IPS-18c (cell line): ENCODE measurements around the gene NRP1.
"Not testable (repeated sequence)": the region's sequence is repeated elsewhere in the genome, so short reads cannot be mapped to it uniquely, and the experiment has no call there.

ENCODE experiments used
- H3K4me3 ChIP-seq: 2 replicates; pipeline ENCODE4 v1.7.0; 2013; ENCODE audit warnings: low read depth, mild to moderate bottlenecking, low read length, moderate library complexity; ENCODE audit not compliant: insufficient read depth
- H3K9me3 ChIP-seq: one replicate; pipeline ENCODE4 v1.6.1; 2013; ENCODE audit warnings: mild to moderate bottlenecking, low read length, moderate library complexity; ENCODE audit not compliant: control insufficient read depth, insufficient read depth

The NRP1 gene

DNA sequence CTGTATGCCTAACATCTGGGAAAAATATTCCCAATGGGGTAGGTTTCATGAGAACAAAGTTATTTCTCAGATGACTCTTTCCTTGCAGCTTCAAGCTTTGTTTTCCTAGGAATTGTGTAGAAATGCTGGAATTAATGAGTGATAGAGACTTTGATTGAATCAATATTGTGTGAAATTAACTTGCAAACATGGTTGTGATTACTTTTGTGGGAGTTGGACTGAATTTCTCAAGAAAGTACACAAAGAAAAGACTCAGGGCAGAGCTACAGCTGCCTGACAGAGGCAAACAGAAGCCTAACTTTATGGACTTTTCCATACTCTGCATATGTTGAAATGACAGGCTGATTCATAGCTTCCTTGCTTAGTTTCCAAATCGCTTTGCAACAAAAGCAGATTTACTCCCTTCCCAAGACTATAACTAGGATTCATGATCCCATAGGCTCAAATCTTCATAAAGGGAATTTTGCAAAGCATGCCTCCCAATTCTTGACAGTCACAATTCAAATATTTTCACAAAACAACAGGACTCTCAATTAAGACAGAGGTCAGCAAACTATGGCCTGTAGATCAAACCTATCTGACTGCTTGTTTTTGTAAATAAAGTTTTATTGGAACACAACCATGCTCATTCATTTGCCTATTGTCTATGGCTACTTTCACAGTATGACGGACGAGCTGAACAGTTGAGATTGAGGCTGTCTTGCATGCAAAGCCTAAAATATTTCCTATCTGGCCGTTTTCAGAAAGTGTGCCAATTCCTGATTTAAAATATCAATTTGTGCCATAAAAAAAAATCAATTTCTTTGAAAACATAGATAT lies 27.6 kb downstream of the NRP1 start:
- Histone ChIP-seq H3K9me3 (no peaks in the 10 kb centered on the region), H3K4me3 (no peak overlapping the region)

DNA sequence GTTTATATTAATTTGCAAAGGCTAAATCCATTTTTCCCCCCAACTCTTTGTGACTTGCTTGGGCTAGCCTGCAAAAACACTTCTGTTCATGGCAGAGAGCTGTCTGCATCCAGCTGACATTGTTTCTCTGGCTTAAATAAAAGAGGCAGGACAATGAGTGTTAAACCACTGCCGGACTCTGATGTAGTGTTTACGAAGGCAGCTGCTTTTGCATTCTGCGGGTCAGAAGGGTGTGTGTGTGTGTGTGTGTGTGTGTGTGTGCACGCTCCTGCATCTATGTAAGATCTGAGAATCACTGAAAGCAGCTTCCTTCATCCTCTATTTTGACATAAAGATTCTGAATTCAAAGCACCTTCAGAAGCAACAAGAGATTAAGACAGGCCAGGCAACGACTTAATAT lies 28.3 kb downstream of the NRP1 start:
- Histone ChIP-seq H3K9me3 (no peaks in the 10 kb centered on the region), H3K4me3 (no peak overlapping the region)

DNA sequence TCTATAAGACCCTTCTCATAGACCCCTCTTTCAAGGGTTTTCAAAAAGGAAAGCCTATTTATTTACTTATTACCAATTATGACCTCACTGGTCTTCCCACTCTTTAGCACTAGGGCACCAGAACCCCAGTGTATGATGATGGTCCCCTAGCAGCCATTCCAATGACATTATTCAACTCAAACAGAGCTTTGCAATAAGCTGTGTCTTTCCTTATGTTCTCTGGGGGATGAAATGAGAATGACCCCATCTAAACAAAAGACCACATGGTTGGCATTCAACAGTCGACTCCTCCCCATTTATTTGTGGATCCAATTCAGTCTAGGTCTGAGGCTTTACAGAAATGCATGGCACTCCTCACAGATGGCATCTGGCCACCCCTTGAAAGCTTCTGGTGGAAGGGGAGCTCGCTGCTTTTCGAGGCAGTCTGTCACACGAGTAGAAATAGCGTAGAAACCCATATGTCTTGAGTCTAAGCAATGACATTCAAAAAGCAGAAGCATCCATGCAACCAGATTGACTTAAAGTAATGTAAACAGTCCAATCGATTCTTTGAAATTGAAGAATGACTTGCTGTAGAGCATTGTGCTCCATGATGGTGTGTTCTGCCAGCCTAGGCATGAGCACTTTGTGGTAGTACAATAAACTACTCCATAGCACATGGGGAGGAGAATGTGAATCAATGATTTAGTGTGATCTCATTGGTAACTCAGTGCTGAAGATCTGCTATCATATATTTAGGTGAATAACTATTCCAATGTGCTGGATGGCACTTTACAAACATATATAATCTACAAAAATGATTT lies 29.8 kb downstream of the NRP1 start:
- no peak overlapping the region for H3K4me3 ChIP-seq
- H3K9me3 ChIP-seq = no peaks in the 10 kb centered on the region

DNA sequence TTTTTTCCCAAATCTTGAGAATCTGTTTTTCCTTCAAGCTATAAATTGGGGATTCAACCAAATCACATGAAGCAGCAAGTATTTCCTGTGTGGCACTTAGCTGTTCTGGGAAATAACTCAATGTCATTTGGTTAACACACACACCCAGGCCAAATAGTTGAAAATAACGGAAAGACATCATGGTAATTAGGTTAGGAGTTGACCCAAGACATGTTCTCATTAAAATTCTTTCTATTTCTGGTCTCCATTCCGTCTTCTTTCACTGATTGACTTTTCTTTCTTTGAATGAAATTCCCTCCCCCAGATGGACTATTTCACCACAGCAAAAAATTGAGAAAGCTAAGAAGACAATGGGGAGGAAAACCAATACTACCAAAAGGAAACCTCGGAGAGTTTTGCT lies 30.5 kb downstream of the NRP1 start:
- no peak overlapping the region for H3K4me3 ChIP-seq

DNA sequence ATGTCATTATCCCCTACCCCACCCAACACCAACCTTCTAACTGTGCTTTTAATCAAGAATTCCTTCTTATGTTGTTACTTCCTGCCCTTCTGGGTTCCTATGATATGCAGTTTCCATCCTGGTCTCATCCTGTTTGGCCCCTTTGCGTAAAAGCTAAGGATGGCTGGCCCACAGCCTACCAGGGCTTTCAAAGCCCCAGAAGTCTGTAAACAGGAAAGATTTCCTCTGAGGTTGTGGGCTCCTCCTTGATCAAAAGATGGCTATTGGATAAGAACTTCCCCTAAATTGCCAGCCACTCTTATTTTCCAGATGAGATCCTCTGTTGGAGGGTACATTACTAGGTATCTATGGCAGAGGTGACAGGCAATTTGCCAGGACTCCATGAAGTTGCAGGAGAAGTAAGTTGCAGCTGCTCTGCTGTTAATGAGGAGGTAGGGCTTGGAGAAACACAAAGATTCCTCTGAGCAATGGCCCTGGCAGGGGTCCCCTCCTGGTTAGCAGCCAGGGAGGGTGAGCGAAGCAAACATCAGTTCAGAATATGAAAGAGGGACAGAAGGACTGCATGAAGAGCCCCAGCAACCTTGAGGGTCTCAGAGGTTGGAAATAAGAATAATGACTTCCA lies 32.1 kb downstream of the NRP1 start:
- no peak overlapping the region for H3K4me3 ChIP-seq
- no peaks in the 10 kb centered on the region for H3K9me3 ChIP-seq

More for the DNA sequence above, 30.5 kb downstream of the NRP1 start:
- H3K9me3 ChIP-seq = no peaks in the 10 kb centered on the region

DNA sequence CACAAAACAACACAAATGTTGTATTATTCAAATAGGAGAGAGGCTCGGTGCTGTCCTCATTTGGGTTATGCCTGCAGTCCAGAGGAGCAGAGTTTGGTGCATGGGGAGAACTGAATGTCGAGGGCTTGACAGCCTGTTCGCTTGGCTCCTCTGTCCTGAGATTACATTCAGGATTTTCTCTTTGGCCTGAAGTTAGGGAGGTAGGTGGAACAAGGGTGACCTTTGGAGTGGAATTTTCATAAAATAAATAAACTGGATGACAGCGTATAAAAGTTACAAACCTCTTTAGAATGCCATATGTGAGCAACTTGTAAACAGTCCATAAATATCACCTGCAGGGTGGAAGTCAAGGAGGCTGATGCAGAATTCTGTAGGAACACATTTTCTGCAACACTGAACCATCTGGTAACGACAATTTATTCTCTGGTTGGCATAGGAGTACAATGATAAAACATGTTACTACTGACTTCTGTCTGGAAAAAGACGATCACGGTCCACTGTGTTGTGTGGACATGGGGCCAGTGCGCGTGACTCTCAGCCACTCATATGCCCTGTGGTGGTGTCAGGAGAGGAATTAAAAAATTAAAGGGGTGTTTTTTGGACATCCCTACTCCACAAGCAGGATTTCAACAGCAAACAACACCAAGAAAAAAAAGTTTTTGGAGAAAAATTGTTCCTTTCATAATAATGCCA lies 33.2 kb downstream of the NRP1 start:
- Histone ChIP-seq H3K4me3 (no peak overlapping the region), H3K9me3 (no peaks in the 10 kb centered on the region)

DNA sequence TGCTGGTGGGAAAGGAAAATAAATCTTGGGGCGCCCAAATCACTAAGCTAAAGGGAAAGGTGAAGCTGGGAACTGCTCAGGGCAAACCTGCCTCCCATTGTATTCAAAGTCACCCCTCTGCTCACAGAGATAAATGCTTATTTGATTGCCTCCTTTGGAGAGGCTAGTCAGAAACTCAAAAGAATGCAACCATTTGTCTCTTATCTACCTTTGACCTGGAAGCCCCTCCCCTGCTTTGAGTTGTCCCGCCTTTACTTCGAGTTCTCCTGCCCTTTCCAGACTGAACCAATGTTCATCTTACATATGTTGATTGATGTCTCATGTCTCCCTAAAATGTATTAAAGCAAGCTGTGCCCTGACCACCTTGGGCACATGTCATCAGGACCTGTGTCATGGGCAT lies 33.9 kb downstream of the NRP1 start:
- H3K9me3 ChIP-seq, H3K4me3 ChIP-seq: not testable (repeated sequence)

DNA sequence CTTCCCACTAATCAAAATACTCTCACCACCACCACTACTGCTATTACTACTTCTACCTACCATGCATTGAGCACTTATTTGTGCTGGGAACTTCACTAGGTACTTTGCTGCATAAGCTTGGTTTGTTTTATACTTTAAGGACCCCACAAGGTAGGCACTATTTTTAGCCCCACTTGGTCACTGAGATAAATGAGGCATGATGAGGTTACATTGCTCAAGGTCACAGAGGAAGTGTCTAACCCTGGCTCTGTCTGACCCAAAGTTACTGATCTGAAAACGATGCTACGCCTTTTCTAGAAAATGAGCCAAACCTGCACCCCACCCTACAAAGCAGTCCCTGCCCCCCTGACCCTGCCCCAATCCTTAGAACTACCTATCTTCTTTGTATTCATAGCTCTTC lies 35.6 kb downstream of the NRP1 start:
- Histone ChIP-seq H3K4me3 (no peak overlapping the region), H3K9me3 (no peaks in the 10 kb centered on the region)

DNA sequence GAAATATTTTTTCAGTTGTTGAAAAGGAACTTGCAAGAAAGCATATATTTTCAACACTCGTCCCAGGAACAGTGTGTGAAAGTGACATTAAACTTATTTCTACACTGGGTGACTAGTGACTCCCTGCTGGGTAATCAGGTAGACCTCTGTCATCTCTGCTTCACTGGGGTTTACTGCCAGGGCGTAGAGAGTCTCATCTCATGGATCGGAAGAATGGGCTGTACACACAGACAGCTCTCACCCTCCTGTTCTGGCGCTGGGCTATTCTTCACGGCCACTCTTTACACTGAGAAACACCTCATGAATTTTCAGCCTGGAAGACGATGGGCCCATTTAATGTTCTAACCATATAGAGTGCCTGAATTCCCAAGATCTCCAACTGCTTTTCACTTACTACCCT lies 36.4 kb downstream of the NRP1 start:
- H3K4me3 ChIP-seq = no peak overlapping the region

DNA sequence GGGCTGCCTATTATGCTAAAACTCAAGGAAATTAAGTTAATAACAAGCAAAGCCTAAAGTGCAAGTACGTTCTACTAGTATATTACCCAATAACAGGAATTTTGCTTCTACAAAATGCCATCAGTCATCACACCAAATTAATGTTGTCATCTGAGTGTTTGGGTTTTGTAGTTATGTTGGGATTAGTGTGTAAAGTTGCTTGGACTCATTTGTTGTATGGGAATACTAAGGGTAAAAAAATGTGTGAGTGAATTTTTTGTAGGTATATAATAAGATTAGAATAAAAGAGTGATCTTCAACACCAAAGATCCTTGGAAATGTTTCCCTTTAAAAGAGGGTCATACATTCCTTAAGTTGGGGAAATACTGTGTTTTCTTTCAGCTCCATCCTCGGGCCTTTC lies 38.6 kb downstream of the NRP1 start:
- Histone ChIP-seq H3K4me3 (no peak overlapping the region), H3K9me3 (no peaks in the 10 kb centered on the region)

More for the DNA sequence above, 36.4 kb downstream of the NRP1 start:
- H3K9me3 ChIP-seq = no peaks in the 10 kb centered on the region

DNA sequence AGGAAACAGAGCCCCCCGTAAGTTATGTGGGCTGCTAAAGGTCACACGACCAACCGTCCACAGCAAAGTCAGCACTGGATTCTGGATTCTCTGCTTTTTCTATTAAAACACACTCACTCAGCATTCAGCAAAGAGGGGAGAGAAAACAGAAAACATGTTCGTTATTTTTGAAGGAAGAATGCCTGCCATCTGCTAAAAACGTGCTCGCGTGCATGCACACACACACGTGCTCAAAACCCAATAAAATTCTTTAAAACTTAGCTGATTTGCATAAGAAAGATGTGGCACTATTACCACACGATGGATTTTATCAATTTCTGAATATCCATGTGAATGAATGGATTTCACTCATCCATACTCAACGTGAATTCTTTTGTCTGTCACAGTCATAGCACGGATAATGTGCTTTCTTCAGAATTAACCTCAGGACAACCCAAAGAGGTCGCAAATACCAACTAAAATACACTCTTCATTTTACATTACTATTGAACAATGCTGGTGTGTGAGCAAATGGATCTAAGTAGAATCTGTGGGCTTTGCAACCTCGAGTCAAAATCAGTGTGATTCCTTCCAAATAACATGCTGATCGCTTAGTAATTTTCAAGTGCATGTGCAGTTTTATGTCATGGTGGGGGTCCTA lies 40.8 kb downstream of the NRP1 start:
- no peaks in the 10 kb centered on the region for H3K9me3 ChIP-seq
- no peak overlapping the region for H3K4me3 ChIP-seq

DNA sequence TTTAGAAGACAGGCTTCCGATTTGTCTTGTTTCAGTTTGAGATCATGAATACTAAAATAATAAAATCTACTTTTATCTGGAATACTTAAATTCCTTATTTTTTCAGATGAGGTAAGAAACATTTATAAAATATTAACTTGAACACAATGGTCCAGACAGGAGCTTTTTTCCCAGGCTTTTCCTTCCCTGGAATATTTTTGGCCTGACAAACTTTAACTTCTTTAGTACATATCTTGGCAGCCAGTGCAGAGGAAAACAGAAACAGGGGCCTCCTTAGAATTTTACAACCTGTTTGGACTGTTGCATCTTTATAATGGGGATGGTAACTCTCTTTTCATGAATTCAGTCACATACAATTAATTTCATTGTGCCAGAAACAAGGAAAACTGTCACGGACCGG lies 41.4 kb downstream of the NRP1 start:
- no peak overlapping the region for H3K4me3 ChIP-seq

DNA sequence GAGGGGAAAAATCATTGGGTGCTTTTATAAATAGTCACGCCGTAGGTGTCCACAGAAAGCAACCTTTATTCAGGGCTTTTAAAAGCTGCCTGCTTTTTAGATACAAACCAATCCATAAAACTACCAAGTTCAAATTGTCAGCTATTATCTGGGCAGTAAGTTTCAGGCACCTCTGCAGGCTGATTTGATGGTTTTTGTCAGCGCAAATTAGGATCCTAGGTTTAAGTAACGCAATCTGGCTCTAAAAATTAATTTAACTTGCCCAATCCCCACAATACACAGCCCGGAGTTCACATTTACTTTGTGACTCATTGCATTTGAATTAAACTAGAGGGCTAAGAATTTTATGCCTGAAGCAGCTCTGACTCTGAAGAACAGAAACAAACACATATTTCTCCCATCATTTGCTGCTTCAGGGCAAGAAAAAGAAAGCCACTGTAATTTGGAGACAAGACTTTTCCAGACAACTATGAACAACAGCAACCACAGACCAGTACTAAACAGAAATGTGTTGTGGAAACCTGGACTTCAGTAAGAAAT lies 43.3 kb downstream of the NRP1 start:
- H3K4me3 ChIP-seq = no peak overlapping the region

More for the DNA sequence above, 41.4 kb downstream of the NRP1 start:
- no peaks in the 10 kb centered on the region for H3K9me3 ChIP-seq

DNA sequence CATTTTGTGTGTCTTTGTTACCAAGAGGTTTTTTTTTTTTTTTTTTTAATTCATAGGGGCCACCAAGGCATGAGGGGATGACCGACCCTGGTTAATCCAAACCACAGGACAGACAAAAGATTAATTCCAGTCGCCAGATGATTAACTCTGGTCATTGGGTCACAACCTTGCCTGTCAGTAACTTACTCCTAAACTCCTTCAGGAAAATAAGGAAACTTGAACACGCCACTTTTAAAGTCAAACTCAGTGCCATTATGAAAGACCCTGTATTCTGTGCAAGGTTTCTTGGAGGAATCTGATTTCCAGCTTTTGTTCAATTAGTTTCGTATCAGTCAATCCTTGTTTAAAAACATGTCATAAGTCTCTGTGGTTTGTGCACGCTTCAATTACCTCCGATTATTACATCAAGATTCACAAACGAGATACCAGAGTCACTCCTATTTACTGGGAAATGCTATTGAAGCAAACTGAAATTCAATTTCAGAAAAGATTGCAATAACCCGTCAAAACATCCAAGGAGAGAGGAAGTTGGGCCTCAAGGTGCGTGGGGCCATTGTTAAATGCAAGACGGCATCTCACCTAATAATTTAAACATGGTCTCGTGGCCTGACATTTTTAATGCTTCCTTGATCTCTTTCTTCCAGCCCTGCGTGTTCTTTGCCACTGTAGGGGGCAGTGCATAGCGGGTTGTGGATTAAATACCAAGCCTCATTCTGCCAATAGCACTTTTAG lies 44.0 kb downstream of the NRP1 start:
- Histone ChIP-seq H3K9me3 (no peaks in the 10 kb centered on the region), H3K4me3 (no peak overlapping the region)

More for the DNA sequence above, 43.3 kb downstream of the NRP1 start:
- H3K9me3 ChIP-seq = no peaks in the 10 kb centered on the region

DNA sequence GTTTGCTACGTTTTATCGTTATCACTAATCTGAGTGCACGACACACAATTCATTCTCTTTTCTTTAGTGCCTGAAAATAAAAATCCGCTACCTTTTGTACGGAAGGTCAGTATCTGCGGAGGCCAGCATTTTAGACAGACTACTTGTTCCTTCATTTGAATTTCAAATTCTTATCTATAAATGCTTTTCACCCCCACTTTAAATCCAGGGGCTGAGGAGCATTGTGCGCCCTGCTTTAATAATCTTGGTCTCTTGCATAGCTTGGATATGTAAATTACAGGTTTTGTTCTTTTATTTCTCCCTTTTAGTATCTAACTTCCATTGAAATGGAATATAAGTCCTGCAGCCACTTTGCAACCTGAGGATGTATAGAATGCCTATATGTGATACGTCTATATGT lies 44.7 kb downstream of the NRP1 start:
- H3K4me3 ChIP-seq = no peak overlapping the region
- no peaks in the 10 kb centered on the region for H3K9me3 ChIP-seq

DNA sequence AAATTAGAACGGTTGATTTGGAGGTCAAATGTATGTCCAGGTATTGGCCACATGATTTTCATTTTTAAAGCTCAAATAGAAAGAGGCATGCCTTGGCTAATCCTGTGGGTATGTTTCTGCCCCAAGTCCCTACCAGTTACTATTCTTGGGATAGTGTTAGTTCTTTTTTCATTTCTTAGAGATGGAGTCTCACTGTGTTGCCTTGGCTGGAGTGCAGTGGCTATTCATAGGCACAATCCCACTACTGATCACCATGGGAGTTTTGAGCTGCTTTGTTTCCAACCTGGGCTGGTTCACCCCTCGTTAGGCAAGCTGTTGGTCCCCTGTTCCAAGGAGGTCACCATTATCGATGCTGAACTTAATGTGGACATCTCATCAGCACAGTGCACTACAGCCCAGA lies 46.3 kb downstream of the NRP1 start:
- no peaks in the 10 kb centered on the region for H3K9me3 ChIP-seq
- no peak overlapping the region for H3K4me3 ChIP-seq
